ENCODE measurements around the gene AKAP6. TPM values are rescaled to one million over a fixed set of nuclear protein-coding genes. Genes with fewer than 3 reads are reported as not detected.

AKAP6 gene
- total RNA-seq, 1 experiment from 2014 or later, result 1.9 TPM

GRCh38 chr14:32472512-32473463, 143.7 kb downstream of the AKAP6 start:
- intact Hi-C loops (cut with micrococcal nuclease), result no loop called here
- H2AFZ ChIP-seq (ENCODE audit: low read depth, low read length, poor library complexity, severe bottlenecking), result no peak overlapping the region
- RAD21 ChIA-PET (ENCODE audit: low non-redundant PET in 1 of 2, low total read pairs in 2 of 2, uncharacterized antibody in 2 of 2, unreplicated experiment in 2 of 2), result no interaction called here
- H3K4me1 ChIP-seq (ENCODE audit: control insufficient read depth in 1 of 2, insufficient read depth in 2 of 2, low read length in 2 of 2), result no peaks in the 10 kb centered on the region
- H3K9me2 ChIP-seq (ENCODE audit: insufficient read depth), result no peaks in the 10 kb centered on the region
- no peak overlapping the region for H3K9ac ChIP-seq (ENCODE audit: low read length)
- TF ChIP-seq JUND (IDR thresholded peaks at IDR 0.05), result no peak
- TF ChIP-seq EZH2 (IDR thresholded peaks at IDR 0.05), result no peak
- TF ChIP-seq CEBPB (IDR thresholded peaks at IDR 0.05; ENCODE audit: low read depth), result no peak
- TF ChIP-seq POLR2A (IDR thresholded peaks at IDR 0.05; ENCODE audit: borderline replicate concordance, extremely low read depth, insufficient read depth, insufficient read length), result no peak
- no peak for TF ChIP-seq ZBTB33 (IDR thresholded peaks at IDR 0.05; ENCODE audit: extremely low read depth, insufficient replicate concordance, low read length)
- TF ChIP-seq, protein P1, sequence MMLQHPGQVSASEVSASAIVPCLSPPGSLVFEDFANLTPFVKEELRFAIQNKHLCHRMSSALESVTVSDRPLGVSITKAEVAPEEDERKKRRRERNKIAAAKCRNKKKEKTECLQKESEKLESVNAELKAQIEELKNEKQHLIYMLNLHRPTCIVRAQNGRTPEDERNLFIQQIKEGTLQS (IDR thresholded peaks at IDR 0.05), result no peak
- TF ChIP-seq, protein P2, sequence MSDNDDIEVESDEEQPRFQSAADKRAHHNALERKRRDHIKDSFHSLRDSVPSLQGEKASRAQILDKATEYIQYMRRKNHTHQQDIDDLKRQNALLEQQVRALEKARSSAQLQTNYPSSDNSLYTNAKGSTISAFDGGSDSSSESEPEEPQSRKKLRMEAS (IDR thresholded peaks at IDR 0.05), result no peak
- TF ChIP-seq ZFX (IDR thresholded peaks at IDR 0.05), result no peak
- no peak for TF ChIP-seq EZH2phosphoT487 (IDR thresholded peaks at IDR 0.05; ENCODE audit: borderline replicate concordance)
- no peak for TF ChIP-seq CBX3 (IDR thresholded peaks at IDR 0.05; ENCODE audit: low read depth)
- TF ChIP-seq ZNF274 (IDR thresholded peaks at IDR 0.05; ENCODE audit: low read depth, low read length), result no peak
- TF ChIP-seq SP1 (IDR thresholded peaks at IDR 0.05; ENCODE audit: low read depth), result no peak
- no peak for TF ChIP-seq EGR1 (IDR thresholded peaks at IDR 0.05; ENCODE audit: low read depth)
- TF ChIP-seq SIN3A (IDR thresholded peaks at IDR 0.05; ENCODE audit: low read depth), result no peak
- TF ChIP-seq ELF1 (IDR thresholded peaks at IDR 0.05; ENCODE audit: borderline replicate concordance, low read depth), result no peak
- TF ChIP-seq FOSL1 (IDR thresholded peaks at IDR 0.05; ENCODE audit: low read depth), result no peak
- POLR2A ChIA-PET, result no interaction called here
- H3K27me3 ChIP-seq (ENCODE audit: insufficient read depth, low read length), result no peaks in the 10 kb centered on the region
- H3K4me3 ChIP-seq (replicated peaks in 1 of 2; ENCODE audit: low read depth in 1 of 2, low read length in 2 of 2), result no peak overlapping the region
- no peak for DNase-seq (ENCODE audit: low read depth, low spot score)
- H3K27ac ChIP-seq (ENCODE audit: low read depth, low read length), result no peak overlapping the region
- no peaks in the 10 kb centered on the region for H3K9me3 ChIP-seq (ENCODE audit: control insufficient read depth in 1 of 2, insufficient read depth in 1 of 2, low read depth in 1 of 2, low read length in 2 of 2)
- H3K4me2 ChIP-seq (ENCODE audit: low read length), result no peak overlapping the region
- no peaks in the 10 kb centered on the region for H3K36me3 ChIP-seq (ENCODE audit: control insufficient read depth in 1 of 2, insufficient read depth in 2 of 2, low read length in 2 of 2)
- no peaks in the 10 kb centered on the region for H4K20me1 ChIP-seq (ENCODE audit: insufficient read depth)
- no peaks in the 10 kb centered on the region for H3K79me2 ChIP-seq (ENCODE audit: insufficient read depth, low read length)
- no TSS peak for BruUV-seq (replicated peaks)
- CTCF ChIA-PET, result no interaction called here
- ATAC-seq, result no peak
